Neural crest cell (in vitro differentiated cells): Measurements from ENCODE around the gene C2CD4D. TPM values are rescaled to one million over a fixed set of nuclear protein-coding genes. Genes with fewer than 3 reads are reported as not detected.
"Not testable (repeated sequence)": the region's sequence is repeated elsewhere in the genome, so short reads cannot be mapped to it uniquely, and the experiment has no call there.

Experiments
- DNase-seq: peaks from one replicate; pipeline ENCODE4 v3.0.0; 2021; ENCODE audit warnings: low read depth, mixed read lengths, low spot score
- H3K27ac Mint-ChIP-seq: one replicate; pipeline ENCODE4 v1.8.0; 2021; ENCODE audit warnings: mild to moderate bottlenecking, mixed read lengths; ENCODE audit not compliant: unreplicated experiment
- H3K27me3 Mint-ChIP-seq: 2 replicates; pipeline ENCODE4 v1.8.0; 2021; ENCODE audit warnings: low read depth, mild to moderate bottlenecking, mixed read lengths
- H3K36me3 Mint-ChIP-seq: 2 replicates; pipeline ENCODE4 v1.8.0; 2021; ENCODE audit warnings: low read depth, mild to moderate bottlenecking, mixed read lengths
- H3K4me1 Mint-ChIP-seq: 2 replicates; pipeline ENCODE4 v1.8.0; 2021; ENCODE audit warnings: mixed read lengths
- H3K4me3 Mint-ChIP-seq: one replicate; pipeline ENCODE4 v1.8.0; 2021; ENCODE audit warnings: mild to moderate bottlenecking, mixed read lengths
- H3K9me3 Mint-ChIP-seq: 2 replicates; pipeline ENCODE4 v1.8.0; 2021; ENCODE audit warnings: mixed read lengths
- CTCF ChIP-seq: fragments of 200-600 bp; sonication (generic); conservative IDR thresholded peaks from 2 replicates; pipeline ENCODE4 v1.5.0; 2021; ENCODE audit warnings: antibody characterized with exemption, mild to moderate bottlenecking
- long read RNA-seq: library from polyadenylated mRNA; unstranded; transcript quantifications from one replicate; pipeline ENCODE4 v2.0.0, GENCODE V29; 2020
- total RNA-seq: library from RNA; stranded (reverse); gene quantifications from 2 replicates; pipeline ENCODE4 v1.2.1, GENCODE V29; 2021

The C2CD4D gene
- total RNA-seq, result 0.39 and 0.40 TPM in 2 replicates
- long read RNA-seq, result 0 reads

- Mint-ChIP-seq H3K4me1 (peaks cover 29% of the 10 kb centered on the region), H3K27ac (peak within 1 kb of the TSS; percentile 95), H3K27me3 (peaks cover 52% of the 10 kb centered on the region), H3K4me3 (peak within 1 kb of the TSS; percentile 82), H3K9me3 (no peaks in the 10 kb centered on the region), H3K36me3 (no peaks in the 10 kb centered on the region)
- no peak for TF ChIP-seq CTCF
- DNase-seq, result peak; percentile 66
Measured at GRCh38 chr1:151839457-151840403, at the start of gene C2CD4D. C2CD4D (minus strand) TSS chr1:151839820; CDS start chr1:151838989, 831 bp downstream.

- no peak overlapping the region for H3K27ac Mint-ChIP-seq
- TF ChIP-seq CTCF, result peak; percentile 67
- DNase-seq, result no peak
- H3K4me1 Mint-ChIP-seq, result no peaks in the 10 kb centered on the region
- H3K4me3 Mint-ChIP-seq, result no peak overlapping the region
- no peaks in the 10 kb centered on the region for H3K27me3 Mint-ChIP-seq
- H3K9me3 Mint-ChIP-seq, result no peaks in the 10 kb centered on the region
- H3K36me3 Mint-ChIP-seq, result peaks cover 32% of the 10 kb centered on the region
Measured at GRCh38 chr1:151888972-151889570, 49.5 kb upstream of the C2CD4D start.

GRCh38 chr1:151887028-151887427, 47.4 kb upstream of the C2CD4D start:
- Mint-ChIP-seq H3K4me1 (no peaks in the 10 kb centered on the region), H3K9me3 (no peaks in the 10 kb centered on the region), H3K27ac (no peak overlapping the region), H3K27me3 (no peaks in the 10 kb centered on the region), H3K36me3 (peaks cover 27% of the 10 kb centered on the region), H3K4me3 (no peak overlapping the region)
- no peak for TF ChIP-seq CTCF
- DNase-seq, result no peak

- H3K36me3 Mint-ChIP-seq, result peaks cover 16% of the 10 kb centered on the region
- no peaks in the 10 kb centered on the region for H3K27me3 Mint-ChIP-seq
- no peak for DNase-seq
- no peaks in the 10 kb centered on the region for H3K9me3 Mint-ChIP-seq
- H3K27ac Mint-ChIP-seq, result no peak overlapping the region
- no peaks in the 10 kb centered on the region for H3K4me1 Mint-ChIP-seq
- H3K4me3 Mint-ChIP-seq, result no peak overlapping the region
- TF ChIP-seq CTCF, result no peak
Measured at GRCh38 chr1:151885479-151885878, 45.9 kb upstream of the C2CD4D start.

- not testable (repeated sequence) for H3K9me3 Mint-ChIP-seq, H3K27ac Mint-ChIP-seq, DNase-seq, H3K4me3 Mint-ChIP-seq, H3K4me1 Mint-ChIP-seq, H3K27me3 Mint-ChIP-seq
- H3K36me3 Mint-ChIP-seq, result peaks cover 16% of the 10 kb centered on the region
Measured at GRCh38 chr1:151884879-151885278, 45.3 kb upstream of the C2CD4D start.

- H3K27ac Mint-ChIP-seq, H3K27me3 Mint-ChIP-seq, H3K9me3 Mint-ChIP-seq, H3K4me1 Mint-ChIP-seq, DNase-seq, H3K4me3 Mint-ChIP-seq: not testable (repeated sequence)
- peaks cover 16% of the 10 kb centered on the region for H3K36me3 Mint-ChIP-seq
Measured at GRCh38 chr1:151884445-151884844, 44.8 kb upstream of the C2CD4D start.

GRCh38 chr1:151883898-151884297, 44.3 kb upstream of the C2CD4D start:
- DNase-seq, H3K27me3 Mint-ChIP-seq, H3K4me3 Mint-ChIP-seq, H3K4me1 Mint-ChIP-seq, H3K27ac Mint-ChIP-seq, H3K9me3 Mint-ChIP-seq: not testable (repeated sequence)
- peaks cover 12% of the 10 kb centered on the region for H3K36me3 Mint-ChIP-seq

GRCh38 chr1:151882918-151883317, 43.3 kb upstream of the C2CD4D start:
- H3K36me3 Mint-ChIP-seq, H3K27ac Mint-ChIP-seq, H3K4me3 Mint-ChIP-seq, DNase-seq, H3K4me1 Mint-ChIP-seq, H3K9me3 Mint-ChIP-seq, H3K27me3 Mint-ChIP-seq: not testable (repeated sequence)
